ENCODE data around the gene KCNK3.

KCNK3 gene

DNA sequence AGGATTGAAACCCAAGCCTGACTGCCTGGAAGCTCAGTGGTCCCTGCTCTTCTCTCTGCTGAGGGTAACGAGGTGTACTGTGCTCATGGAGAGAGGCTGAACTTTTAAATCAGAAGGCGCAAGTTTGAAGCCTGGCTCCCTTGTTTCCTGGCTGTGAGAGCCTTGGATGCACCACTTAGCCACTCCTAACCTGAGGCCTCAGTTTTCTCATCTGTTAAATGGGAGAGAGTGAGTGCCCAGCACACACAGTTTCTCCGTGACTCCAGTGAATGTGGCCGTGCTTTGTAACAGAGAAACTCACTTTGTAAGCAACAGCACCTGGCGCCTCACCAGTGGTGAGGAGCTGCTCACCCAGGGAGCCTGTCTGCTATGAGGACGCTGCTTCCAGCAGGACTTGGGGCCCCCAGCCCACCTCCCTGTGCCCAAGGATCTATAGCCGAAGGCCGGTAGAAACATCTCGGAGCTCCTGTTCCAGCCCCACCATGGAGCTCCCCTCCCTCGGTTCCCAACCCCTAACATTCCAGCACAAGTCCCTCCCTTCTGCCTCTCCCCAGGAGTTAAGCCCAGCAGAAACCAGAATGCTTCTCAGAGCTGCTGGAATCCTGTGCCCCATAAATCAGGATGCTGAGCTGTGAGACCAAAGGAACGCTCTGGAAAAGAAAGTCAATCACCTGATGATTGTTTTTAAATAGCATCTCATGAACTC, 20.3 kb upstream of the KCNK3 start:
- TF ChIP-seq CTCF (IDR thresholded peaks at IDR 0.05; ENCODE audit: insufficient read depth, low read depth, low read length, missing control alignments): no peak
- no peak for DNase-seq (ENCODE audit: low read depth)
- H3K4me3 ChIP-seq (ENCODE audit: low read depth, low read length): no peak overlapping the region

DNA sequence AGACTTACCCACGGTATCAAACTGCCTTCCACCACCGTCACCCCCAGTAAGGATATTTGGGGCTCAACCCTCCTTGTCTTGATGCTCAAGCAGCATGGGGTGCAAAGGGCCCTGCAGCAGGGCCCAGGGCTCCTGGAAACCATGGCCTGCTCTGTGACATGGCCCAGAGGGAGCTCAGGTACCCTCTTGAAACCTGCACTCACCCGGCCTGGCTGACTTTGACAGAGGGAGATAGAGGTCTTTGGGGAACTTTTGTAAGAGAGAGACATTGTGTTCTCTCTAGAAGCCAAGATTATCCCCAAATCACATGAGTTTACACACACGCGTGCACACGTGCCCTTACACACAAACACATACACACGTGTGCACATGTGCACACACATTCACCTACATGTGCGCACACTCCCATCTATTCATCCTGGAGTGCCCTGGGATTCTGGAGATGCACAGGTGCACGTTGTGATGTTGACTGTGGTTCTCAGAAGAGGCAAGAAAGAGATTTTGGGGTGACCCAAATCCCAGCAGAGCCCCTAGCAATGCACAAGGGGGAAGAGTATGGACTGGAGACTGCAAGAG, 19.6 kb upstream of the KCNK3 start:
- H3K4me3 ChIP-seq (ENCODE audit: low read depth, low read length): no peak overlapping the region
- no peak for TF ChIP-seq CTCF (IDR thresholded peaks at IDR 0.05; ENCODE audit: insufficient read depth, low read depth, low read length, missing control alignments)
- DNase-seq (ENCODE audit: low read depth): no peak

GRCh38 chr2:26674002-26674751, 18.3 kb upstream of the KCNK3 start:
- no peak for DNase-seq (ENCODE audit: low read depth)
- H3K4me3 ChIP-seq (ENCODE audit: low read depth, low read length): no peak overlapping the region
- no peak for TF ChIP-seq CTCF (IDR thresholded peaks at IDR 0.05; ENCODE audit: insufficient read depth, low read depth, low read length, missing control alignments)

- no peak for TF ChIP-seq CTCF (IDR thresholded peaks at IDR 0.05; ENCODE audit: insufficient read depth, low read depth, low read length, missing control alignments)
- DNase-seq (ENCODE audit: low read depth): no peak
- H3K4me3 ChIP-seq (ENCODE audit: low read depth, low read length): no peak overlapping the region
These were observed 17.8 kb upstream of the KCNK3 start for GRCh38 chr2:26674771-26675170.

- no peak for TF ChIP-seq CTCF (IDR thresholded peaks at IDR 0.05; ENCODE audit: insufficient read depth, low read depth, low read length, missing control alignments)
- H3K4me3 ChIP-seq (ENCODE audit: low read depth, low read length): no peak overlapping the region
- DNase-seq (ENCODE audit: low read depth): no peak
These were observed 16.8 kb upstream of the KCNK3 start for GRCh38 chr2:26675651-26676255.

- no peak for TF ChIP-seq CTCF (IDR thresholded peaks at IDR 0.05; ENCODE audit: insufficient read depth, low read depth, low read length, missing control alignments)
- no peak overlapping the region for H3K4me3 ChIP-seq (ENCODE audit: low read depth, low read length)
- no peak for DNase-seq (ENCODE audit: low read depth)
These were observed 14.5 kb upstream of the KCNK3 start for GRCh38 chr2:26678035-26678434.

Measured in GM12865 (cell line).